Measurements from ENCODE around the gene IL1RL1.

The IL1RL1 gene

GRCh38 chr2:102369866-102370265 lies 58.5 kb downstream of the IL1RL1 start:
- DNase-seq (ENCODE audit: low spot score), result no peak

DNA sequence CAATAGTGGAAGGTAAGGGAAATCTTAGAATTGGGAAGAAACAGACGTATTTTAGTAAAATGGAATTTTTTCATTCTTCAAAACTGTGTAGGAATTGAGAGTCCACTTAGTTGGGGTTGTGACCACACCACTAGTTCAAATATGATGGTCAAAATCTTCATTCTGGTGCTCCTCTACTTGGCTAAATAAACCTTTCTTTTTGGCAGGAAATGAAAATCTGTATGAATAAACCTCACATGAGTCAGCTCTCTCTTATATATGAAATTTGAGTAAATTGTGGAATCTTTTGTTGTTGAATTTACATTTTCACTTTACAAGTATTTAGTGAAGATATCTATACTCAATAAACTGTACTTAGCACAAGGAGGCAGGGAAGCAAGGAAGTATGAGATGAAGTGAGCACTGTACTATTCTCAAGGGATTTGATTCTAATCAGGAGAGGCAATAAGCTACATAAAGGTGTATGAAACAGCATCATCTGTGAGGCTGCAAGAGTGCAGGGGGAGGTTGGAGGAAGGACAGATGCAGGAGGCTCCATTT lies 64.8 kb downstream of the IL1RL1 start:
- no peak for DNase-seq (ENCODE audit: low spot score)

GRCh38 chr2:102383722-102384121 lies 72.4 kb downstream of the IL1RL1 start:
- DNase-seq (ENCODE audit: low spot score), result no peak

DNA sequence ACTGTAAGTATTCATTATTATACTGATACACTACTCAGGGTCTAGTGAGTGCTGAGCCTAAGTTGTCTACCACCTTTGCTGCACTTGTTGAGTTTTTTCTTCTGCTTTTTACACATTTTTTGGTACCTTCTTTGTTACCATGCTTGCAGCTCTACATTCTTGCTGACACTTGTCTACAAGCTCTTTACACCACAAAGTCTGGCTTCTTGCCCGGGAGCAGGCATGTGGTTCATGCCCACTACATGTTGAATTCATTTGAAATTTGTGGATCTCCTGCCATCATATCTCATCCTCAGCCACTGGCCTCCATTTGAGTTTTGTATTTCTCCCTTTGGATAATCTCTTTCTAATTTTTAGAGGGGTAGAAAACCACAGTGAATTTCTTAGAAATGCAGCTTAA lies 74.2 kb downstream of the IL1RL1 start:
- no peak for DNase-seq (ENCODE audit: low spot score)

- no peak for DNase-seq (ENCODE audit: low spot score)
Observed at GRCh38 chr2:102386004-102386403, 74.6 kb downstream of the IL1RL1 start.

GRCh38 chr2:102386867-102387541 lies 75.6 kb downstream of the IL1RL1 start:
- DNase-seq (ENCODE audit: low spot score), result no peak

DNA sequence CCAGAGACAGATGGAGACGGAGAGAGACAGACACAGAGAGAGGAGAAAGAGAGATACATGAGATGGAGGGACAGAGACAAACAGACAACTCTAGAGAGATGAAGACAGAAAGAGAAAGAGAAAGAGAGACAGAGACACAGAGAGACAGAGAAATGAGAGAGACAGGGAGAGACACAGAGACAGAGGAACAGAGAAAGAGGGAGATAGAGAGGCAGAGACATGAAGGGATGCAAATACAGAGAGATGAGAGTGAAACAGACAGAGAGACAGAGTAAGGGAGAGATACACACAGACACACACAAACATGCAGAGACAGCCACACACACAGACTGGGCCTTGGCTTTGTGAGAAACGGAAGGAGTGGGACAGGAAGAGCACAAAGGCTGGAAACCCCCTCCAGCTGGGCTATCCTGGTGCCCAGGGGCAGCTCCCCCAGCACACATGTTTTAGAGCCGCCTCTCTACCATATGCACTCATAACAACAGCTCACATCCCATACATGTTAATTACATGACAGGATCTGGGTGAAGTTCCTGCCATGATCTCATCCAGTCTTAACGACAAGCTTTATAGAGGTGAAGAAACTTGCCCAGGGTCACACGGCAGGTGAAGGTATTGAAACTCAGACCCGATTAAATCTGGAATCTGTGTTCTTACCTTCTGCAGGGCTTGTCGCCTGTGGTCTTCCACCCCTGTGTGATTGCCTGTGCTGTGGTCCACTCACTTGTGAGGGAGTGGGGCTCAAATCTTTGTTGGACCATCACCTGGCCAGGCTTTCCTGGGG lies 76.6 kb downstream of the IL1RL1 start:
- DNase-seq (ENCODE audit: low spot score), result no peak

DNA sequence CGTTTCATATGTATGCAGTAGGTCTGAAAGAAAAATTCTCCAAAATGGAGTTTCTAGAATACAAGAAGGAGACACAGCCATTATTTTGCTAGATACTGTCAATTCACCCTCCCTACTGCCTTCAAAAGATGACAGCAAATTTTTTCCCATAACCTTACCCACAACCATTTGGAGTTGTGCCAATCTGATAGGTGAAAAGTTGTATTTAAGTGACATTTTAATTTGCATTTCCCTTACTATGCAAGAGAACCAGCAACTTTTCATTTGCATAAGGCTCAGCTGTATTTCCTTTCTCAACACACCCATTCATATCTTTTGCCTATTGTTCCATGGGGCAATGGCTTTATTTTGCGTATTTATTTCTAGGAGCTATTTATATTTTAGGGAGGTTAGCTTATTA lies 80.2 kb downstream of the IL1RL1 start:
- DNase-seq (ENCODE audit: low spot score), result no peak

DNA sequence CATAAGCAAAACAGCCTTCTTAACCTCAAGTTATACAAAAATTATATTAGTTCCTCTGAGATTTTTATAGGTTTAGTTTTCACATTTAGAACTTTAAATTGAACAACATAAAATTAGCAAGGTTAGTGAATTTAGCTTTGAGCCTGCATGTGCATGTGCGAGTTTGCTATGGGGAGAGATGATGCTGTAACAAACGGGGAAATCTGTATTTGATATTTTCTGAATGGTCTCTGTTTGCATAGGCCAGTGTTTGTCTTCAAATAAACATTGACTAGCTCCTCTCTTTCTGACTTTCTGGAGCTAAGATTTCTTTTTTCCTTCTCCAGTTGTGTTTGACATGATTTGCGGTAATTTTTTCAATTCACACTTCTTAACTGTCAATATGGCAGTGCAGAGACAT lies 80.7 kb downstream of the IL1RL1 start:
- no peak for DNase-seq (ENCODE audit: low spot score)

DNA sequence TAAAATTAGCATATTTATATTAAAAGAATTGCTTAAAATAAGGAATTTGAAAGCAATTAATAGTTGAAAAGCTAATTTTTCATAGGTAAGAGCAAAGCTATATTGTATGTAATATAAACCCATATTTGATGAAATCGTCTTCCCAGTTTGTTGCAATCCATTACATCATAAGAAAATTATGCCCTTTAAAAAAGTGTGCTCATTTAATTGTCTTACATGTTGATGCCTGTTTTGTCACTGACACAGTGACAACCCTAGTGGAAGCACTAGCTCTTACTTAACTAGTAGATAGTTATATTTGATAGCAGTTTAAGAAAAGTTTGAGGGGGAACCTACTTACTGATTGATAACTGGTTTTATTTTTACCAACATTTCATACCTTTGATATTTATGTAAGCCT lies 81.6 kb downstream of the IL1RL1 start:
- DNase-seq (ENCODE audit: low spot score), result no peak

DNA sequence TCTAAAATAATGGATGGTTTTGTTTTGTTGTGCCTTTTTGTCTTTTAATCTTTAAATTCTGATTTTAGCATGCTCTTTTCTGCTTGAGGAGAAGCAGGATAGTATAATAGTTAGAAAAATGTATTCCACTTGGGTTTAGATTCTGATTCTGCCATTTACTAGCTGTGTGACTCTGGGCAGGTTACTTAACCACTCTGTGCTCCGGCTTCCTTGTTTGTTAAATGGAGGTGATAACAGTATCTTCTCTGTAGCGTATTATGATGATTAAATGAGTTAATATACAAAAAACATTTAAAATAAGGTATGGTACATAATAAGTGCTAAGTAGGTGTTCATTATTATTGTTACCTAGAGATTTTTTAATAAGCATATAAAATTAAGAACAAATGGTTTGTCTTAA lies 84.6 kb downstream of the IL1RL1 start:
- DNase-seq (ENCODE audit: low spot score), result no peak

- no peak for DNase-seq (ENCODE audit: low spot score)
Observed at GRCh38 chr2:102397209-102397608, 85.8 kb downstream of the IL1RL1 start.

GRCh38 chr2:102399499-102400141 lies 88.3 kb downstream of the IL1RL1 start:
- DNase-seq (ENCODE audit: low spot score), result no peak

- no peak for DNase-seq (ENCODE audit: low spot score)
Observed at GRCh38 chr2:102401456-102401855, 90.1 kb downstream of the IL1RL1 start.

Data from left forelimb (tissue), 1 donor.